GM21360 (cell line): ENCODE results near the gene SHC3.

ENCODE experiments used
- ATAC-seq: cut with Tn5 transposase; IDR thresholded peaks from one replicate; pipeline ENCODE4 v1.9.1; 2021; ENCODE audit warnings: mild to moderate bottlenecking, moderate library complexity; ENCODE audit not compliant: unreplicated experiment

Gene SHC3

GRCh38 chr9:89113851-89114250, 64.8 kb downstream of the SHC3 start:
- ATAC-seq = no peak

GRCh38 chr9:89112243-89112642, 66.4 kb downstream of the SHC3 start:
- ATAC-seq = no peak

- ATAC-seq = no peak
Observed at GRCh38 chr9:89109666-89110065, 69.0 kb downstream of the SHC3 start.

- ATAC-seq = no peak
Observed at GRCh38 chr9:89107406-89107805, 71.2 kb downstream of the SHC3 start.

GRCh38 chr9:89106224-89106851, 72.3 kb downstream of the SHC3 start:
- no peak for ATAC-seq

GRCh38 chr9:89104821-89105220, 73.8 kb downstream of the SHC3 start:
- ATAC-seq = no peak

GRCh38 chr9:89097219-89097618, 81.4 kb downstream of the SHC3 start:
- no peak for ATAC-seq

GRCh38 chr9:89096807-89097206, 81.8 kb downstream of the SHC3 start:
- ATAC-seq = no peak

- no peak for ATAC-seq
Observed at GRCh38 chr9:89095761-89096528, 82.7 kb downstream of the SHC3 start.

GRCh38 chr9:89093201-89093975, 85.2 kb downstream of the SHC3 start:
- ATAC-seq = no peak

- ATAC-seq = no peak
Observed at GRCh38 chr9:89089176-89089575, 89.4 kb downstream of the SHC3 start.

- ATAC-seq = no peak
Observed at GRCh38 chr9:89083626-89084025, 95.0 kb downstream of the SHC3 start.

- ATAC-seq = no peak
Observed at GRCh38 chr9:89080193-89080592, 98.4 kb downstream of the SHC3 start.

- no peak for ATAC-seq
Observed at GRCh38 chr9:89079391-89079790, 99.2 kb downstream of the SHC3 start.

- no peak for ATAC-seq
Observed at GRCh38 chr9:89078860-89079259, 99.8 kb downstream of the SHC3 start.

GRCh38 chr9:89078421-89078820, 100.2 kb downstream of the SHC3 start:
- no peak for ATAC-seq

- no peak for ATAC-seq
Observed at GRCh38 chr9:89077519-89077918, 101.1 kb downstream of the SHC3 start.

- ATAC-seq = no peak
Observed at GRCh38 chr9:89073397-89073796, 105.2 kb downstream of the SHC3 start.

GRCh38 chr9:89071591-89071990, 107.0 kb downstream of the SHC3 start:
- ATAC-seq = no peak

GRCh38 chr9:89066835-89067234, 111.8 kb downstream of the SHC3 start:
- ATAC-seq = no peak

GRCh38 chr9:89065921-89066320, 112.7 kb downstream of the SHC3 start:
- no peak for ATAC-seq

- ATAC-seq = no peak
Observed at GRCh38 chr9:89060790-89061189, 117.8 kb downstream of the SHC3 start.
